Tibial nerve (tissue), 4 donors: Measurements from ENCODE around the gene ST3GAL2.

ENCODE experiments used
- EP300 ChIP-seq, 2 donors: sonication (generic); formaldehyde crosslinking; IDR thresholded peaks; one replicate each; pipeline ENCODE4 v1.6.1; 2017; ENCODE audit warnings: antibody characterized with exemption in 2 of 2, mild to moderate bottlenecking in 1 of 2
- TF ChIP-seq, protein P1 (sequence below), 5 experiments: fragments of 200-600 bp in 3 of 5; fragments of 450-650 bp in 2 of 5; sonication (generic) in 3 of 5; IDR thresholded peaks; one replicate each; pipeline ENCODE4 v1.5.1; 2016 to 2019; ENCODE audit warnings: antibody characterized with exemption in 5 of 5, mild to moderate bottlenecking in 3 of 5, moderate library complexity in 2 of 5

DNA sequence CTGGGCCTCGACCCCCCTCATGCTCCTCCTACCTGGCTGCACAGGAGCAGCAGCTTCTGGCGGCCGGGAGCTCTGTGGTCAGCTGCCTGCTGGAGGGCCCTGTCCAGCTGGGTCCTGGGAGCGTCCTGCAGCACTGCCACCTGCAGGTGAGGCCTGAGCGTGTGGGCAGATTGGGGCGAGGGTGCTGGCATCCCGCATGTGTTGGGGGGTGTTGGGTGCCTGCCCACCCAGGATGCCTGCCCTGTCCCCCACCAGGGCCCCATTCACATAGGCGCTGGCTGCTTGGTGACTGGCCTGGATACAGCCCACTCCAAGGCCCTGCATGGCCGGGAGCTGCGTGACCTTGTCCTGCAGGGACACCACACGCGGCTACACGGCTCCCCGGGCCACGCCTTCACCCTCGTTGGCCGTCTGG is 32.0 kb upstream of the ST3GAL2 start:
- TF ChIP-seq, protein P1, sequence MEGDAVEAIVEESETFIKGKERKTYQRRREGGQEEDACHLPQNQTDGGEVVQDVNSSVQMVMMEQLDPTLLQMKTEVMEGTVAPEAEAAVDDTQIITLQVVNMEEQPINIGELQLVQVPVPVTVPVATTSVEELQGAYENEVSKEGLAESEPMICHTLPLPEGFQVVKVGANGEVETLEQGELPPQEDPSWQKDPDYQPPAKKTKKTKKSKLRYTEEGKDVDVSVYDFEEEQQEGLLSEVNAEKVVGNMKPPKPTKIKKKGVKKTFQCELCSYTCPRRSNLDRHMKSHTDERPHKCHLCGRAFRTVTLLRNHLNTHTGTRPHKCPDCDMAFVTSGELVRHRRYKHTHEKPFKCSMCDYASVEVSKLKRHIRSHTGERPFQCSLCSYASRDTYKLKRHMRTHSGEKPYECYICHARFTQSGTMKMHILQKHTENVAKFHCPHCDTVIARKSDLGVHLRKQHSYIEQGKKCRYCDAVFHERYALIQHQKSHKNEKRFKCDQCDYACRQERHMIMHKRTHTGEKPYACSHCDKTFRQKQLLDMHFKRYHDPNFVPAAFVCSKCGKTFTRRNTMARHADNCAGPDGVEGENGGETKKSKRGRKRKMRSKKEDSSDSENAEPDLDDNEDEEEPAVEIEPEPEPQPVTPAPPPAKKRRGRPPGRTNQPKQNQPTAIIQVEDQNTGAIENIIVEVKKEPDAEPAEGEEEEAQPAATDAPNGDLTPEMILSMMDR (IDR thresholded peaks at IDR 0.05), result peak in 3 of 5 experiments; percentile 33 to 62 (median 46)
- no peak for TF ChIP-seq EP300 (IDR thresholded peaks at IDR 0.05)
